ENCODE results near the gene FXYD3.
"Not testable (repeated sequence)": the region's sequence is repeated elsewhere in the genome, so short reads cannot be mapped to it uniquely, and the experiment has no call there.

DNA sequence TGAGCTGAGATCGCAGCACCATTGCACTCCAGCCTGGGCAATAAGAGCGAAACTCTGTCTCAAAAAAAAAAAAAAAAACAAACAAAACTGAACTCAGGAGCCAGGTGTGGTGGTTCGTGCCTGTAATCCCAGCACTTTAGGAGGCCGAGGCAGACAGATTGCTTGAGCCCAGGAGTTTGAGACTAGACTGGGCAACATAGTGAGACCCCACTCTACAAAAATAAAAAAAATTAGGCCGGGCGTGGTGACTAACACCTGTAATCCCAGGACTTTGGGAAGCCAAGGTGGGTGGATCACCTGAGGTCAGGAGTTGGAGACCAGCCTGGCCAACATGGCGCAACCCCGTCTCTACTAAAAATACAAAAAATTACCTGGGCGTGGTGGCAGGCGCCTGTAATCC is 13.7 kb upstream of the FXYD3 start:
- TF ChIP-seq, protein P1, sequence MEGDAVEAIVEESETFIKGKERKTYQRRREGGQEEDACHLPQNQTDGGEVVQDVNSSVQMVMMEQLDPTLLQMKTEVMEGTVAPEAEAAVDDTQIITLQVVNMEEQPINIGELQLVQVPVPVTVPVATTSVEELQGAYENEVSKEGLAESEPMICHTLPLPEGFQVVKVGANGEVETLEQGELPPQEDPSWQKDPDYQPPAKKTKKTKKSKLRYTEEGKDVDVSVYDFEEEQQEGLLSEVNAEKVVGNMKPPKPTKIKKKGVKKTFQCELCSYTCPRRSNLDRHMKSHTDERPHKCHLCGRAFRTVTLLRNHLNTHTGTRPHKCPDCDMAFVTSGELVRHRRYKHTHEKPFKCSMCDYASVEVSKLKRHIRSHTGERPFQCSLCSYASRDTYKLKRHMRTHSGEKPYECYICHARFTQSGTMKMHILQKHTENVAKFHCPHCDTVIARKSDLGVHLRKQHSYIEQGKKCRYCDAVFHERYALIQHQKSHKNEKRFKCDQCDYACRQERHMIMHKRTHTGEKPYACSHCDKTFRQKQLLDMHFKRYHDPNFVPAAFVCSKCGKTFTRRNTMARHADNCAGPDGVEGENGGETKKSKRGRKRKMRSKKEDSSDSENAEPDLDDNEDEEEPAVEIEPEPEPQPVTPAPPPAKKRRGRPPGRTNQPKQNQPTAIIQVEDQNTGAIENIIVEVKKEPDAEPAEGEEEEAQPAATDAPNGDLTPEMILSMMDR (IDR thresholded peaks at IDR 0.05) = not testable (repeated sequence)
- TF ChIP-seq POLR2A (IDR thresholded peaks at IDR 0.05) = not testable (repeated sequence)
